Measurements from ENCODE around the gene PRRC2B. TPM values are rescaled to one million over a fixed set of nuclear protein-coding genes. Genes with fewer than 3 reads are reported as not detected.

PRRC2B gene
- total and polyA plus RNA-seq, 2 of the 13 experiments (the other 11 are each of a cell fraction or from before 2014, with no cell fraction given): 20.8 to 37.4 TPM

GRCh38 chr9:131402738-131403492 is 9.0 kb downstream of the PRRC2B start (continued):
- no peak for TF ChIP-seq ZSCAN12 (CRISPR knock-in tag; IDR thresholded peaks at IDR 0.05)
- no peak for TF ChIP-seq ZFP1 (CRISPR knock-in tag; IDR thresholded peaks at IDR 0.05)
- TF ChIP-seq ZBTB26 (CRISPR knock-in tag; IDR thresholded peaks at IDR 0.05; ENCODE audit: borderline replicate concordance): peak; percentile 90
- TF ChIP-seq THRA (CRISPR knock-in tag; IDR thresholded peaks at IDR 0.05; ENCODE audit: borderline replicate concordance): peak; percentile 81; the same call in 1 of the 2 replicates
- TF ChIP-seq FOXP1 (IDR thresholded peaks at IDR 0.05): no peak
- TF ChIP-seq FOXP1 (CRISPR knock-in tag; IDR thresholded peaks at IDR 0.05): peak; percentile 41; the same call in 1 of the 2 replicates
- TF ChIP-seq NFKBIZ (CRISPR knock-in tag; IDR thresholded peaks at IDR 0.05): peak; percentile 41; the same call in 1 of the 2 replicates
- 0 out of 2 replicates have a peak, but pooled peaks have one; percentile 7 for TF ChIP-seq ATF7 (IDR thresholded peaks at IDR 0.05)
- 0 out of 2 replicates have a peak, but pooled peaks have one; percentile 23 for TF ChIP-seq ATF7 (CRISPR knock-in tag; IDR thresholded peaks at IDR 0.05)
- no peak for TF ChIP-seq ZMAT3 (CRISPR knock-in tag; conservative IDR thresholded peaks at IDR 0.05)
- no peak for TF ChIP-seq HIVEP1 (CRISPR knock-in tag; IDR thresholded peaks at IDR 0.05)
- peak; percentile 93 for TF ChIP-seq NCOA2 (CRISPR knock-in tag; IDR thresholded peaks at IDR 0.05)
- no peak for TF ChIP-seq ZMYM2 (CRISPR knock-in tag; IDR thresholded peaks at IDR 0.05)
- TF ChIP-seq U2AF1 (optimal IDR thresholded peaks at IDR 0.05; ENCODE audit: low read depth, low read length): no peak
- peak; percentile 32; the same call in 1 of the 2 replicates for TF ChIP-seq MLX (CRISPR knock-in tag; IDR thresholded peaks at IDR 0.05)
- no peak for TF ChIP-seq E2F1 (CRISPR knock-in tag; IDR thresholded peaks at IDR 0.05)
- no peak for TF ChIP-seq LCORL (IDR thresholded peaks at IDR 0.05)
- peak; percentile 60; the same call in 1 of the 2 replicates for TF ChIP-seq LCORL (CRISPR knock-in tag; IDR thresholded peaks at IDR 0.05)
- TF ChIP-seq RCOR2 (CRISPR knock-in tag; IDR thresholded peaks at IDR 0.05): peak; percentile 32; the same call in 1 of the 2 replicates
- peak; percentile 56; the same call in 1 of the 2 replicates for TF ChIP-seq ZNF609 (CRISPR knock-in tag; IDR thresholded peaks at IDR 0.05; ENCODE audit: borderline replicate concordance)
- TF ChIP-seq HNF4A (CRISPR knock-in tag; IDR thresholded peaks at IDR 0.05): peak; percentile 64
- peak; percentile 66; the same call in 1 of the 2 replicates for TF ChIP-seq CBX5 (CRISPR knock-in tag; IDR thresholded peaks at IDR 0.05; ENCODE audit: borderline replicate concordance)
